ENCODE results near the gene ACKR2. TPM values are rescaled to one million over a fixed set of nuclear protein-coding genes. Genes with fewer than 3 reads are reported as not detected.

ACKR2 gene
- total RNA-seq, 4 donors from 2014 or later: 1.4 to 9.2 (median 5.2) TPM

DNA sequence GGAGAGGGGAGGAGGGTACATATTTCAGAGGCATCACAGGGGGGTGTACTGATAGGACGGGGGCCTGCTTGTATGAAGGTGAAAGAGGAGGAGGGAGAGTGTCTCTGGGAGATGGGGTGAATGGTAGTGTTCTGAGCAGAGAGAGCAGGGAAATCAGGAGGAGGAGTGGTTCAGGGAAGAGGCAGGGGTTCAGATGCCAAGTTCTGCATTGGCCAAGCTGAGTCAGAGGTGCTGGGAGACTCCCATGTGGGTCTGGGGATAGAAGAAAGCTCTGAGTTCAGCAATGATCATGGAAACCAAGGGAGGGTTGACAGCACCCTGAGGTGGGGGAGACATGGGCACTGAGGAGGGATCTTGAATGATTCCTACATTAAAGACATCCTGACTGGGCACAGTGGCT, 63.5 kb downstream of the ACKR2 start:
- Histone ChIP-seq H3K9me3 (no peaks in the 10 kb centered on the region), H3K27me3 (no peaks in the 10 kb centered on the region), H3K4me1 (no peaks in the 10 kb centered on the region), H3K27ac (no peak overlapping the region), H3K36me3 (no peaks in the 10 kb centered on the region), H3K4me3 (no peak overlapping the region)
- in situ Hi-C loops (cut with MboI; ENCODE audit: low pct_ligation_motif_present in 1 of 4, low pct_unique_long_range_greater_than_20kb in 1 of 4, low sequenced_read_pairs in 3 of 4) (no loop called here), intact Hi-C loops (cut with DNase I; ENCODE audit: low total_unique reads) (no loop called here)
- no peak for DNase-seq
- TF ChIP-seq POLR2A (IDR thresholded peaks at IDR 0.05): no peak
- TF ChIP-seq EP300 (IDR thresholded peaks at IDR 0.05; ENCODE audit: low read depth): no peak
- no peak for TF ChIP-seq CTCF (IDR thresholded peaks at IDR 0.05)
- TF ChIP-seq POLR2AphosphoS5 (IDR thresholded peaks at IDR 0.05): no peak
- WGBS, 2 donors (ENCODE audit: low coverage in 1 of 2): 50 to 71% methylated on average over 1 of the region's 1 CpG

GRCh38 chr3:42873221-42873982, 64.2 kb downstream of the ACKR2 start:
- Histone ChIP-seq H3K27me3 (no peaks in the 10 kb centered on the region), H3K4me3 (no peak overlapping the region), H3K9me3 (no peaks in the 10 kb centered on the region), H3K4me1 (no peaks in the 10 kb centered on the region), H3K36me3 (no peaks in the 10 kb centered on the region), H3K27ac (no peak overlapping the region)
- in situ Hi-C loops (cut with MboI; ENCODE audit: low pct_ligation_motif_present in 1 of 4, low pct_unique_long_range_greater_than_20kb in 1 of 4, low sequenced_read_pairs in 3 of 4) (no loop called here), intact Hi-C loops (cut with DNase I; ENCODE audit: low total_unique reads) (no loop called here)
- TF ChIP-seq POLR2AphosphoS5 (IDR thresholded peaks at IDR 0.05) (no peak), CTCF (IDR thresholded peaks at IDR 0.05) (no peak), EP300 (IDR thresholded peaks at IDR 0.05; ENCODE audit: low read depth) (no peak), POLR2A (IDR thresholded peaks at IDR 0.05) (no peak)
- 73 to 76% methylated on average over 7 to 9 of the region's 9 CpGs for WGBS, 2 donors (ENCODE audit: low coverage in 1 of 2)
- no peak for DNase-seq

GRCh38 chr3:42874749-42875148, 65.5 kb downstream of the ACKR2 start:
- in situ Hi-C loops (cut with MboI; ENCODE audit: low pct_ligation_motif_present in 1 of 4, low pct_unique_long_range_greater_than_20kb in 1 of 4, low sequenced_read_pairs in 3 of 4): loop anchor here in 1 of 4 donors (25.0 kb wide), 1 partner anchor 637 kb away; no protein-coding TSS in a partner anchor
- no peak for TF ChIP-seq POLR2A (IDR thresholded peaks at IDR 0.05)
- TF ChIP-seq POLR2AphosphoS5 (IDR thresholded peaks at IDR 0.05): no peak
- no peak for TF ChIP-seq EP300 (IDR thresholded peaks at IDR 0.05; ENCODE audit: low read depth)
- no peak for TF ChIP-seq CTCF (IDR thresholded peaks at IDR 0.05)
- H3K27ac ChIP-seq: no peak overlapping the region
- H3K4me1 ChIP-seq: no peaks in the 10 kb centered on the region
- H3K27me3 ChIP-seq: no peaks in the 10 kb centered on the region
- no peaks in the 10 kb centered on the region for H3K9me3 ChIP-seq
- intact Hi-C loops (cut with DNase I; ENCODE audit: low total_unique reads): no loop called here
- no peaks in the 10 kb centered on the region for H3K36me3 ChIP-seq
- H3K4me3 ChIP-seq: no peak overlapping the region
- no peak for DNase-seq
- 97 to 100% methylated on average over 3 to 7 of the region's 10 CpGs for WGBS, 2 donors (ENCODE audit: low coverage in 1 of 2)

DNA sequence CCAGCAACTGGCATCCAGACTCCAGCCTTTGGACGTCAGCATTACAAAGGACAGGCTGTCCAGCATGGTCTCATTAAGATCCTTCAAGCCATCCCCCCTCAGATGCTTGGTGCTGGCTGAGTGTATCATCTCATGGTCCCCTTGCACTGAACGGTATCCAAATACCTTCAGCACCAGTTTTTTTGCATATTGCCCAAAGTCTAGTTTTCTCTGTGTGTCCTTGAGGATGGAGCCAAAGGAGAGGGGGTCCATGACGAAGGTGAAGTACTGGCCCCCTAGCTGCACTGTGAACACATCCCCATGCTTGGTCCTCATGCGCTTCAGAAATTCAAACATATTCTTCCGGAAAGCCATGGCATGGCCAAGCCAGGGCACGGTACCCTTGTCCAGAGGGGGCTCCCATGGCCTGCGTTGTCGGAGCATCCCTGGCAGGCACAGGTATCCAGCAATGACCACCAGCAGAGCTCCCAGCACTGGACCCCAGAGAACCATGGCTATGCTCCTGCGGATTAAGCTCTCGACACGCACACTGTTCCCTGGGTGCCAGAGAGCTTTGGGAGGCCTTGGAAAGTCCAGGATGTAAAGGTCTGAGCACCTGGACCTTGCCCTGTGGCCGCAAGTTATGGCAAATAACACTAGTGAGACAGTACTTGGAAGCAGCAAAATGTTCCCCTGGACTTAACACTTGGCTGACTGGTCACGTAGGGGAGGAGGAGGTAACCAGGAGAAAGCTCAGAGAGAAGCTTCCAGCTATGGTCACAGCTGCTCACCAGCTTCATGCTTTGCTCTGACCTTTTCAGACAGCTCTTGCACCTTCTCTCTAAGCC, 66.3 kb downstream of the ACKR2 start, which contains the start of gene CYP8B1:
TSS of gene CYP8B1 (minus strand) at position 555 of the 827 bp plus-strand sequence. CDS start at position 492, 63 bp downstream.
- in situ Hi-C loops (cut with MboI; ENCODE audit: low pct_ligation_motif_present in 1 of 4, low pct_unique_long_range_greater_than_20kb in 1 of 4, low sequenced_read_pairs in 3 of 4) (loop anchor here in 1 of 4 donors (25.0 kb wide), 1 partner anchor 638 kb away; no protein-coding TSS in a partner anchor), intact Hi-C loops (cut with DNase I; ENCODE audit: low total_unique reads) (no loop called here)
- TF ChIP-seq POLR2A (IDR thresholded peaks at IDR 0.05) (no peak), CTCF (IDR thresholded peaks at IDR 0.05) (no peak), POLR2AphosphoS5 (IDR thresholded peaks at IDR 0.05) (no peak), EP300 (IDR thresholded peaks at IDR 0.05; ENCODE audit: low read depth) (no peak)
- DNase-seq: no peak
- Histone ChIP-seq H3K27me3 (no peaks in the 10 kb centered on the region), H3K27ac (no peak within 1 kb of the TSS), H3K9me3 (no peaks in the 10 kb centered on the region), H3K4me1 (peaks cover 0 to 4% (median 1%) of the 10 kb centered on the region in 4 donors), H3K4me3 (no peak within 1 kb of the TSS), H3K36me3 (no peaks in the 10 kb centered on the region)
- WGBS, 2 donors (ENCODE audit: low coverage in 1 of 2): 60 to 77% methylated on average over 1 to 12 of the region's 13 CpGs

All from transverse colon (tissue), 4 donors.